RWPE1 (cell line): Measurements from ENCODE around the gene ANKDD1B.
"Not testable (repeated sequence)": the region's sequence is repeated elsewhere in the genome, so short reads cannot be mapped to it uniquely, and the experiment has no call there.

Experiments used
- CTCF ChIA-PET: fragments of 350-600 bp; sonication (Branson Sonifier 250); formaldehyde crosslinking; extraction: SDS; loops from one replicate; lab custom pipeline; 2021; lab: Yijun Ruan, JAX
- POLR2A ChIA-PET: fragments of 400-600 bp; formaldehyde crosslinking; extraction: SDS; loops from one replicate; lab custom pipeline; 2020; ENCODE audit warnings: antibody characterized with exemption; ENCODE audit not compliant: low non-redundant PET; lab: Yijun Ruan, JAX
- DNase-seq: peaks from one replicate; pipeline ENCODE4 v3.0.0; 2012; ENCODE audit warnings: low spot score
- H3K27ac ChIP-seq: fragments of 450-650 bp; 2 replicates; pipeline ENCODE4 v1.5.1; 2017
- CTCF ChIP-seq: fragments of 450-650 bp; conservative IDR thresholded peaks from 2 replicates; pipeline ENCODE4 v1.5.1; 2017; ENCODE audit warnings: low read depth, mild to moderate bottlenecking

ANKDD1B gene

GRCh38 chr5:75574791-75575190 lies 36.5 kb upstream of the ANKDD1B start:
- ChIA-PET CTCF (no interaction called here), POLR2A (no interaction called here)
- TF ChIP-seq CTCF, result no peak
- DNase-seq, result no peak
- H3K27ac ChIP-seq, result no peak overlapping the region

GRCh38 chr5:75578280-75578679 lies 33.0 kb upstream of the ANKDD1B start:
- H3K27ac ChIP-seq, CTCF ChIA-PET, POLR2A ChIA-PET, DNase-seq: not testable (repeated sequence)

- ChIA-PET POLR2A (no interaction called here), CTCF (interaction anchor here (0.7 to 0.8 kb wide), 3 partner anchors 9 to 810 kb away, joined by 3 to 4 read pairs (median 3); no protein-coding TSS in a partner anchor)
- no peak overlapping the region for H3K27ac ChIP-seq
- TF ChIP-seq CTCF, result no peak
- no peak for DNase-seq
Measured at GRCh38 chr5:75584641-75585040, 26.6 kb upstream of the ANKDD1B start.

GRCh38 chr5:75588666-75589065 lies 22.6 kb upstream of the ANKDD1B start:
- POLR2A ChIA-PET, result no interaction called here
- TF ChIP-seq CTCF, result no peak
- no peak overlapping the region for H3K27ac ChIP-seq
- no peak for DNase-seq
- CTCF ChIA-PET, result no interaction called here

- ChIA-PET POLR2A (no interaction called here), CTCF (no interaction called here)
- no peak overlapping the region for H3K27ac ChIP-seq
- no peak for TF ChIP-seq CTCF
- DNase-seq, result no peak
Measured at GRCh38 chr5:75600535-75600934, 10.7 kb upstream of the ANKDD1B start.

- ChIA-PET POLR2A (interaction anchor here (0.5 kb wide), 1 partner anchor 90 kb away, joined by 3 read pairs; the partner anchor contains the start of genes CERT1 and POLK), CTCF (no interaction called here)
- no peak for TF ChIP-seq CTCF
- H3K27ac ChIP-seq, result no peak overlapping the region
- no peak for DNase-seq
Measured at GRCh38 chr5:75601567-75601966, 9.7 kb upstream of the ANKDD1B start.

GRCh38 chr5:75601996-75602395 lies 9.3 kb upstream of the ANKDD1B start:
- H3K27ac ChIP-seq, result no peak overlapping the region
- DNase-seq, result peak; percentile 24
- no peak for TF ChIP-seq CTCF
- ChIA-PET CTCF (no interaction called here), POLR2A (interaction anchor here (0.5 kb wide), 1 partner anchor 90 kb away, joined by 3 read pairs; the partner anchor contains the start of genes CERT1 and POLK)
